Loucy (cell line): ENCODE results near the gene ZNF326.
"Not testable (repeated sequence)": the region's sequence is repeated elsewhere in the genome, so short reads cannot be mapped to it uniquely, and the experiment has no call there.

Experiments
- H2AFZ ChIP-seq: fragments of 200-600 bp; sonication (generic); 2 replicates; pipeline ENCODE4 v1.6.0; 2016; ENCODE audit warnings: antibody characterized with exemption, mild to moderate bottlenecking, low read length, moderate library complexity
- H3F3A ChIP-seq: fragments of 200-600 bp; 2 replicates; pipeline ENCODE4 v1.6.0; 2016; ENCODE audit warnings: antibody characterized with exemption, low read depth, mild to moderate bottlenecking
- H3K27me3 ChIP-seq: fragments of 200-600 bp; sonication (generic); 2 replicates; pipeline ENCODE4 v1.6.1; 2014; ENCODE audit warnings: low read length, mild to moderate bottlenecking; ENCODE audit not compliant: insufficient read depth, poor library complexity, severe bottlenecking
- H3K36me3 ChIP-seq: fragments of 200-600 bp; sonication (generic); 2 replicates; pipeline ENCODE4 v1.6.1; 2016; ENCODE audit warnings: low read length; ENCODE audit not compliant: insufficient read depth
- H3K4me1 ChIP-seq: fragments of 200-600 bp; sonication (generic); 2 replicates; pipeline ENCODE4 v1.5.1; 2014; ENCODE audit warnings: low read length, mild to moderate bottlenecking; ENCODE audit not compliant: insufficient read depth, poor library complexity, severe bottlenecking
- H3K4me2 ChIP-seq: fragments of 200-600 bp; sonication (generic); 2 replicates; pipeline ENCODE4 v1.6.0; 2014; ENCODE audit warnings: antibody characterized with exemption, low read length, low read depth, mild to moderate bottlenecking; ENCODE audit not compliant: poor library complexity, severe bottlenecking
- H3K4me3 ChIP-seq: fragments of 200-600 bp; sonication (generic); 2 replicates; pipeline ENCODE4 v1.5.1; 2014; ENCODE audit warnings: low read length, mild to moderate bottlenecking, mixed read lengths; ENCODE audit not compliant: poor library complexity, severe bottlenecking
- H3K79me2 ChIP-seq: fragments of 200-600 bp; sonication (generic); 2 replicates; pipeline ENCODE4 v1.6.1; 2014; ENCODE audit warnings: low read length; ENCODE audit not compliant: insufficient read depth
- H3K9ac ChIP-seq: fragments of 200-600 bp; sonication (generic); 2 replicates; pipeline ENCODE4 v1.6.0; 2014; ENCODE audit warnings: mild to moderate bottlenecking, low read depth, low read length, moderate library complexity; ENCODE audit not compliant: poor library complexity, severe bottlenecking
- H3K9me2 ChIP-seq: fragments of 200-600 bp; sonication (generic); replicated peaks from 2 replicates; pipeline ENCODE4 v1.6.1; 2016; ENCODE audit warnings: low read depth, low read length, mixed read lengths
- H3K9me3 ChIP-seq: fragments of 200-600 bp; sonication (generic); 2 replicates; pipeline ENCODE4 v1.6.1; 2014; ENCODE audit warnings: mild to moderate bottlenecking, antibody characterized with exemption, low read length, low read depth; ENCODE audit not compliant: insufficient read depth
- H4K20me1 ChIP-seq: fragments of 200-600 bp; sonication (generic); 2 replicates; pipeline ENCODE4 v1.6.0; 2014; ENCODE audit warnings: antibody characterized with exemption, low read length, mild to moderate bottlenecking; ENCODE audit not compliant: insufficient read depth, poor library complexity, severe bottlenecking
- CTCF ChIP-seq: fragments of 200-600 bp; sonication (generic); conservative IDR thresholded peaks from 2 replicates; pipeline ENCODE4 v1.5.1; 2014; ENCODE audit warnings: mild to moderate bottlenecking, antibody characterized with exemption, low read length
- EZH2phosphoT487 ChIP-seq: fragments of 200-600 bp; IDR thresholded peaks from 2 replicates; pipeline ENCODE4 v1.6.1; 2018; ENCODE audit warnings: antibody characterized with exemption, mild to moderate bottlenecking, moderate library complexity, borderline replicate concordance

Gene ZNF326

GRCh38 chr1:90046635-90047034 is 51.7 kb downstream of the ZNF326 start:
- Histone ChIP-seq H3K4me3 (no peak overlapping the region), H3K27me3 (no peaks in the 10 kb centered on the region), H3K4me1 (no peaks in the 10 kb centered on the region), H3K9ac (no peak overlapping the region), H3K4me2 (no peak overlapping the region), H3F3A (no peaks in the 10 kb centered on the region), H2AFZ (no peak overlapping the region), H3K9me2 (no peaks in the 10 kb centered on the region), H3K9me3 (no peaks in the 10 kb centered on the region), H3K36me3 (no peaks in the 10 kb centered on the region), H3K79me2 (no peaks in the 10 kb centered on the region), H4K20me1 (no peaks in the 10 kb centered on the region)
- no peak for TF ChIP-seq CTCF
- no peak for TF ChIP-seq EZH2phosphoT487

- Histone ChIP-seq H4K20me1 (no peaks in the 10 kb centered on the region), H3K4me3 (no peak overlapping the region), H3K36me3 (no peaks in the 10 kb centered on the region), H3K4me1 (no peaks in the 10 kb centered on the region), H3K4me2 (no peak overlapping the region), H3K9me2 (no peaks in the 10 kb centered on the region), H3K79me2 (no peaks in the 10 kb centered on the region), H3K9ac (no peak overlapping the region), H2AFZ (no peak overlapping the region), H3K27me3 (no peaks in the 10 kb centered on the region), H3K9me3 (no peaks in the 10 kb centered on the region), H3F3A (no peaks in the 10 kb centered on the region)
- TF ChIP-seq CTCF = no peak
- no peak for TF ChIP-seq EZH2phosphoT487
Measured at GRCh38 chr1:90048043-90048442, 53.1 kb downstream of the ZNF326 start.

GRCh38 chr1:90062700-90063643 is 68.1 kb downstream of the ZNF326 start:
- not testable (repeated sequence) for H3K4me3 ChIP-seq, H3K27me3 ChIP-seq, H3K36me3 ChIP-seq, H3K9ac ChIP-seq, H3K4me2 ChIP-seq, H3F3A ChIP-seq, H4K20me1 ChIP-seq, H2AFZ ChIP-seq, H3K9me3 ChIP-seq, H3K4me1 ChIP-seq, H3K9me2 ChIP-seq, H3K79me2 ChIP-seq

GRCh38 chr1:90064109-90064508 is 69.2 kb downstream of the ZNF326 start:
- not testable (repeated sequence) for H4K20me1 ChIP-seq, H3K79me2 ChIP-seq, H3K9ac ChIP-seq, H3K36me3 ChIP-seq, H3K4me2 ChIP-seq, H3F3A ChIP-seq, H3K9me2 ChIP-seq, H3K4me3 ChIP-seq, H3K4me1 ChIP-seq, H3K9me3 ChIP-seq, H3K27me3 ChIP-seq, H2AFZ ChIP-seq
